B cell (primary cell): ENCODE measurements around the gene ANKS1B. TPM values are rescaled to one million over a fixed set of nuclear protein-coding genes. Genes with fewer than 3 reads are reported as not detected.

Experiments
- ATAC-seq: fragments of 200-7000 bp; cut with Tn5 transposase; one replicate; pipeline ENCODE4 v1.10.0; 2021; ENCODE audit warnings: low read depth, mild to moderate bottlenecking, moderate number of reproducible peaks, moderate library complexity
- CTCF ChIA-PET: fragments of 350-600 bp; sonication (Branson Sonifier 250); formaldehyde crosslinking; loops from one replicate; lab custom pipeline; 2021; ENCODE audit warnings: antibody characterized with exemption, inconsistent platforms; lab: Charles Lee
- POLR2A ChIA-PET: fragments of 350-600 bp; sonication (Branson Sonifier 250); formaldehyde crosslinking; loops from one replicate; lab custom pipeline; 2021; ENCODE audit warnings: antibody characterized with exemption; lab: Charles Lee
- DNase-seq: peaks from one replicate; pipeline ENCODE4 v3.0.0; 2013
- H2AFZ ChIP-seq: 2 replicates; pipeline ENCODE4 v1.6.1; 2012; ENCODE audit warnings: mild to moderate bottlenecking, low read depth, low read length; ENCODE audit not compliant: insufficient read depth, poor library complexity, severe bottlenecking
- H3K27ac ChIP-seq, 2 donors: 1 replicate in 1 of 2; 2 replicates in 1 of 2; pipeline ENCODE4 v1.5.1; 2012 to 2013; ENCODE audit warnings: low read length in 2 of 2, mild to moderate bottlenecking in 2 of 2, moderate library complexity in 1 of 2
- H3K27me3 ChIP-seq, 4 experiments: fragments of 200-600 bp in 1 of 4; sonication (generic) in 1 of 4; replicated peaks in 1 of 4; 1 replicate in 2 of 4; 2 replicates in 2 of 4; pipeline versions ENCODE4 v1.6.1 to v1.7.0; 2013 to 2016; ENCODE audit warnings: low read length in 3 of 4, mild to moderate bottlenecking in 2 of 4, mixed read lengths in 1 of 4, moderate library complexity in 1 of 4; ENCODE audit not compliant: insufficient read depth in 4 of 4, control insufficient read depth in 3 of 4; ENCODE audit errors: control extremely low read depth in 1 of 4
- H3K36me3 ChIP-seq, 2 experiments: replicated peaks in 1 of 2; 1 replicate in 1 of 2; 2 replicates in 1 of 2; pipeline versions ENCODE4 v1.6.1 to v1.7.1; 2013; ENCODE audit warnings: low read length in 1 of 2; ENCODE audit not compliant: insufficient read depth in 2 of 2, control insufficient read depth in 1 of 2; ENCODE audit errors: control extremely low read depth in 1 of 2, extremely low read depth in 1 of 2
- H3K4me1 ChIP-seq, 2 donors: fragments of 200-600 bp in 1 of 2; sonication (generic) in 1 of 2; 1 replicate in 1 of 2; 2 replicates in 1 of 2; pipeline versions ENCODE4 v1.5.1 to v1.6.1; 2013 to 2017; ENCODE audit warnings: low read length in 2 of 2; ENCODE audit not compliant: control insufficient read depth in 2 of 2, insufficient read depth in 2 of 2
- H3K4me2 ChIP-seq: replicated peaks from 2 replicates; pipeline ENCODE3; 2012; ENCODE audit warnings: mild to moderate bottlenecking, low read depth, low read length; ENCODE audit not compliant: poor library complexity, severe bottlenecking
- H3K4me3 ChIP-seq, 5 experiments: fragments of 200-600 bp in 1 of 5; sonication (generic) in 1 of 5; 1 replicate in 3 of 5; 2 replicates in 2 of 5; pipeline versions ENCODE4 v1.5.1 to v1.7.0; 2011 to 2016; ENCODE audit warnings: low read length in 4 of 5, mild to moderate bottlenecking in 4 of 5, low read depth in 2 of 5, control low read depth in 1 of 5, moderate library complexity in 1 of 5; ENCODE audit not compliant: insufficient read depth in 1 of 5; ENCODE audit errors: control extremely low read depth in 1 of 5, extremely low read depth in 1 of 5
- H3K79me2 ChIP-seq: fragments of 200-600 bp; sonication (generic); one replicate; pipeline ENCODE4 v1.6.0; 2016; ENCODE audit warnings: low read length; ENCODE audit not compliant: control insufficient read depth, insufficient read depth
- H3K9ac ChIP-seq: fragments of 200-600 bp; sonication (generic); 2 replicates; pipeline ENCODE4 v1.6.1; 2017; ENCODE audit warnings: mild to moderate bottlenecking, low read length, moderate library complexity
- H3K9me3 ChIP-seq, 3 donors: one replicate each; pipeline versions ENCODE4 v1.6.1 to v1.7.1; 2013; ENCODE audit warnings: low read length in 2 of 3; ENCODE audit not compliant: control insufficient read depth in 2 of 3, insufficient read depth in 1 of 3; ENCODE audit errors: control extremely low read depth in 1 of 3
- H4K20me1 ChIP-seq: 2 replicates; pipeline ENCODE4 v1.6.0; 2012; ENCODE audit warnings: mild to moderate bottlenecking, low read length; ENCODE audit not compliant: insufficient read depth, control insufficient read depth, poor library complexity, severe bottlenecking
- H3K27ac Mint-ChIP-seq: one replicate; pipeline ENCODE4 v1.8.0; 2021; ENCODE audit warnings: mixed read lengths
- H3K27me3 Mint-ChIP-seq: one replicate; pipeline ENCODE4 v1.8.0; 2021; ENCODE audit warnings: mixed read lengths
- H3K4me1 Mint-ChIP-seq: one replicate; pipeline ENCODE4 v1.8.0; 2021; ENCODE audit warnings: mixed read lengths
- H3K4me3 Mint-ChIP-seq: one replicate; pipeline ENCODE4 v1.8.0; 2021; ENCODE audit warnings: mixed read lengths
- H3K9me3 Mint-ChIP-seq: one replicate; pipeline ENCODE4 v1.8.0; 2022; ENCODE audit warnings: mixed read lengths; ENCODE audit not compliant: insufficient read depth
- EZH2 ChIP-seq: IDR thresholded peaks from 2 replicates; pipeline ENCODE4 v1.6.1; 2012; ENCODE audit warnings: borderline replicate concordance, low read depth, mild to moderate bottlenecking, moderate library complexity, low read length; ENCODE audit not compliant: insufficient read depth, poor library complexity, severe bottlenecking
- WGBS: methylation state at CpG from one replicate; pipeline ENCODE4 v1.1.5; 2013; ENCODE audit warnings: missing lambda C conversion rate; ENCODE audit not compliant: insufficient coverage; 5-methylcytosine and 5-hydroxymethylcytosine counted together
- intact Hi-C: fragments of 100-400 bp; cut with micrococcal nuclease; formaldehyde crosslinking; loops from one replicate; pipeline ENCODE4 v1.10.0; 2022
- polyA plus RNA-seq: library from polyadenylated mRNA; depleted of rRNA; stranded (reverse); fragments of >200 nt; gene quantifications from 2 replicates; pipeline ENCODE4 v1.2.3, GENCODE V29; 2012
- total RNA-seq, 2 donors: library from RNA; stranded (reverse); fragments of 120-200 nt in 1 of 2; gene quantifications; 1 replicate in 1 of 2; 2 replicates in 1 of 2; pipeline versions ENCODE4 v1.2.3 to v1.2.4, GENCODE V29; 2013 to 2022
- TF ChIP-seq, protein P1 (sequence below): fragments of 200-600 bp; IDR thresholded peaks from one replicate; pipeline ENCODE4 v1.8.0; 2022; ENCODE audit warnings: antibody characterized with exemption, mild to moderate bottlenecking

ANKS1B gene
- total and polyA plus RNA-seq, 2 donors (not counting 1 experiment from before 2014, with no cell fraction given), result not detected

DNA sequence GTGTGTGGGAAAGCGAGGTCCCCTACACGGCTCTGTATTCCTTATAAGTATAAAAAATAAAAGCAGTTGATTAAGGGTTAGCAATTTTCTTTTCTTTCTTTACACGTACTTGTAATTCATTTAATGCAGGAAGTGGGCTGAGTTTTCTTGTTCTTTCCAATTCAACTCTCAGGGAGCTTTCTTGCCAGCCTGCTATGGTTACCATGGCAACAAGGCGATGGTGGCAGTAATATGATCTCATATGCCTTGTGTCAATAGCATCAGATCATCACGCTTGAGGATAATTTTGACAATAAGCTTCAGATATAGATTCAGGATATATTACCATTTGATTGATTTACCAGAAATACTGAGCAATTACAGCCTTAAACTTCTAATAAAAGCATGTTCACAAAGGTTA lies 873.1 kb downstream of the ANKS1B start:
- Histone ChIP-seq H3K79me2 (no peaks in the 10 kb centered on the region), H3K4me3 (no peak overlapping the region), H3K27ac (no peak overlapping the region), H4K20me1 (no peaks in the 10 kb centered on the region), H3K27me3 (no peaks in the 10 kb centered on the region), H3K9ac (no peak overlapping the region), H3K36me3 (no peaks in the 10 kb centered on the region), H3K9me3 (no peaks in the 10 kb centered on the region), H3K4me2 (no peak overlapping the region), H2AFZ (no peak overlapping the region), H3K4me1 (no peaks in the 10 kb centered on the region)
- Mint-ChIP-seq H3K4me3 (no peak overlapping the region), H3K27me3 (no peaks in the 10 kb centered on the region), H3K27ac (no peak overlapping the region), H3K4me1 (no peaks in the 10 kb centered on the region), H3K9me3 (no peaks in the 10 kb centered on the region)
- ATAC-seq (no peak), DNase-seq (no peak)
- no CpG with 5 or more reads among the region's 5 CpGs for WGBS
- POLR2A ChIA-PET, result no interaction called here
- TF ChIP-seq, protein P1, sequence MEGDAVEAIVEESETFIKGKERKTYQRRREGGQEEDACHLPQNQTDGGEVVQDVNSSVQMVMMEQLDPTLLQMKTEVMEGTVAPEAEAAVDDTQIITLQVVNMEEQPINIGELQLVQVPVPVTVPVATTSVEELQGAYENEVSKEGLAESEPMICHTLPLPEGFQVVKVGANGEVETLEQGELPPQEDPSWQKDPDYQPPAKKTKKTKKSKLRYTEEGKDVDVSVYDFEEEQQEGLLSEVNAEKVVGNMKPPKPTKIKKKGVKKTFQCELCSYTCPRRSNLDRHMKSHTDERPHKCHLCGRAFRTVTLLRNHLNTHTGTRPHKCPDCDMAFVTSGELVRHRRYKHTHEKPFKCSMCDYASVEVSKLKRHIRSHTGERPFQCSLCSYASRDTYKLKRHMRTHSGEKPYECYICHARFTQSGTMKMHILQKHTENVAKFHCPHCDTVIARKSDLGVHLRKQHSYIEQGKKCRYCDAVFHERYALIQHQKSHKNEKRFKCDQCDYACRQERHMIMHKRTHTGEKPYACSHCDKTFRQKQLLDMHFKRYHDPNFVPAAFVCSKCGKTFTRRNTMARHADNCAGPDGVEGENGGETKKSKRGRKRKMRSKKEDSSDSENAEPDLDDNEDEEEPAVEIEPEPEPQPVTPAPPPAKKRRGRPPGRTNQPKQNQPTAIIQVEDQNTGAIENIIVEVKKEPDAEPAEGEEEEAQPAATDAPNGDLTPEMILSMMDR, result no peak
- no peak for TF ChIP-seq EZH2
- intact Hi-C loops, result no loop called here
- CTCF ChIA-PET, result no interaction called here

DNA sequence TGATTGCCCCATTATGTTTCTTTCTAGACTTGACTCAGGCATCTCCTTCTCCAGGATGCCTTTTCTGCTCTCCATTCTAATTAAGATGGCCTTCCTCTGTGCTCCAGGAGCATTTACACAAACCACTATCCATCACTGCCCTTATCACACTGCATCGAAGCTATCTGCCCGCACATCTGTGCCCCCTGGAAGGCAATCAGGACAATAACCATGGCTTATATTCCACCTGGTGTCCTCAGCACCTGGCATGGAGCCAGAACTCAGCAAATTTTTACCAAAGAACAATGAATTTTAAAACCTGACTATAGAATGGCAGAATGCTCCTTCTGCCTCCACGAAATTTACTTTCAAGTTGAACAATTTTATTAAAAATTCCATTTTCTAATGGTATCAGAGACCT lies 873.9 kb downstream of the ANKS1B start:
- no peaks in the 10 kb centered on the region for H3K4me1 ChIP-seq
- no peaks in the 10 kb centered on the region for H3K36me3 ChIP-seq
- POLR2A ChIA-PET, result no interaction called here
- H3K4me1 Mint-ChIP-seq, result no peaks in the 10 kb centered on the region
- H3K4me3 Mint-ChIP-seq, result no peak overlapping the region
- H4K20me1 ChIP-seq, result no peaks in the 10 kb centered on the region
- H3K9me3 ChIP-seq, result no peaks in the 10 kb centered on the region
- no peaks in the 10 kb centered on the region for H3K79me2 ChIP-seq
- intact Hi-C loops, result no loop called here
- H3K4me2 ChIP-seq, result no peak overlapping the region
- CTCF ChIA-PET, result no interaction called here
- no peaks in the 10 kb centered on the region for H3K9me3 Mint-ChIP-seq
- no peak overlapping the region for H3K4me3 ChIP-seq
- no peak overlapping the region for H3K9ac ChIP-seq
- TF ChIP-seq, protein P1, result no peak
- no peak for TF ChIP-seq EZH2
- ATAC-seq, result no peak
- DNase-seq, result no peak
- no peaks in the 10 kb centered on the region for H3K27me3 ChIP-seq
- H3K27me3 Mint-ChIP-seq, result no peaks in the 10 kb centered on the region
- H3K27ac Mint-ChIP-seq, result no peak overlapping the region
- H3K27ac ChIP-seq, result no peak overlapping the region
- 70% methylated on average over 2 of the region's 3 CpGs for WGBS
- no peak overlapping the region for H2AFZ ChIP-seq
